Keratinocyte (primary cell): ENCODE data around the gene KRTAP5-3.

Experiments
- CTCF ChIP-seq, 3 experiments: IDR thresholded peaks in 1 of 3; conservative IDR thresholded peaks in 1 of 3; optimal IDR thresholded peaks in 1 of 3; 2 replicates in 2 of 3; 3 replicates in 1 of 3; pipeline versions ENCODE3 to v1.5.1; 2011; ENCODE audit warnings: low read length in 3 of 3, mild to moderate bottlenecking in 3 of 3, moderate library complexity in 2 of 3, control low read depth in 1 of 3, inconsistent platforms in 1 of 3; ENCODE audit not compliant: insufficient read depth in 2 of 3; ENCODE audit errors: extremely low read depth in 1 of 3
- EZH2 ChIP-seq: IDR thresholded peaks from one replicate; pipeline ENCODE4 v1.6.1; 2012; ENCODE audit warnings: inconsistent platforms, mild to moderate bottlenecking, low read length, moderate library complexity

DNA sequence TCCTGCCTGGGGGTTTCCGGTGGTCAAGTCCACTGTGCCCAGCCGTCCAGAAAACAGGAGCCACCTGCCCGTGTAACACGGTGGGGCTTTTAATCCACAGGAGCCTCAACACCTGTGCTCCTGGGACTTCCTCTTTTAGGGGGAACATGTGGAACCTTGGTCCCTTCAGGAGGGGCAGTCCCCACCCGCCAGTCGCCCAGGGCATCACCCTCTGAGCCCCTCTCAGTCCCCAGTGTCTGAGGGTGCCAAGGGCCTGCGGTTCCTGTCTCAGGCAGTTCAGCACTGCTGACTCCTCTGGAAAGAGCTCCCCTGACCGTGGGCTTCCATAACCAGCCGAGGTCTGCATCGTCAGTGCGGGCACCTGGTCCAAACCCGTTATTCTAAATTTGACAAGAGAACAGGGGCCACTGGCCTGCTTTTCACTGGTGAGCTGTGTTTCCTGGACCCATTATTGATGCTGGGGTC, 37.1 kb upstream of the KRTAP5-3 start:
- no peak for TF ChIP-seq CTCF (optimal IDR thresholded peaks at IDR 0.05 in 1 of 3, IDR thresholded peaks at IDR 0.05 in 1 of 3, conservative IDR thresholded peaks at IDR 0.05 in 1 of 3; ENCODE audit: extremely low read depth in 1 of 3, insufficient read depth in 2 of 3, low read length in 3 of 3)
- no peak for TF ChIP-seq EZH2
